GM12878 (cell line): ENCODE results near the gene RGP1. TPM values are rescaled to one million over a fixed set of nuclear protein-coding genes. Genes with fewer than 3 reads are reported as not detected.

Source experiments
- ATAC-seq: fragments of 200-7000 bp; cut with Tn5 transposase; 3 replicates; pipeline ENCODE4 v1.9.1; 2020; ENCODE audit warnings: mild to moderate bottlenecking, moderate library complexity
- BruUV-seq: library from RNA; stranded (reverse); fragments of 400-500 nt; replicated peaks from 2 replicates; lab custom pipeline; 2021; lab: Mats Ljungman, UMichigan
- CTCF ChIA-PET: fragments of 300-600 bp; sonication (Branson Sonifier 250); formaldehyde crosslinking; extraction: SDS; loops from one replicate; lab custom pipeline; 2021; ENCODE audit warnings: inconsistent platforms; lab: Yijun Ruan, JAX
- POLR2A ChIA-PET: fragments of 350-600 bp; formaldehyde crosslinking; extraction: SDS; loops from one replicate; lab custom pipeline; 2021; ENCODE audit warnings: inconsistent platforms; lab: Charles Lee
- RAD21 ChIA-PET: fragments of 300-600 bp; sonication (Branson Sonifier 250); formaldehyde crosslinking; loops from one replicate; lab custom pipeline; 2023; ENCODE audit warnings: antibody characterized with exemption; ENCODE audit not compliant: unreplicated experiment; lab: Charles Lee
- SMC1A ChIA-PET: fragments of 300-600 bp; sonication (Branson Sonifier 250); formaldehyde crosslinking; loops from one replicate; lab custom pipeline; 2023; ENCODE audit not compliant: unreplicated experiment, uncharacterized antibody; lab: Charles Lee
- DNase-seq: peaks from one replicate; pipeline ENCODE4 v3.0.0-alpha.2; 2011; ENCODE audit warnings: low read depth, low spot score
- FAIRE-seq: peaks from 3 replicates; lab custom pipeline; 2011; peaks lifted over from hg19 to GRCh38; lab: Jason Lieb, UNC
- H2AFZ ChIP-seq: 2 replicates; pipeline ENCODE4 v1.6.0; 2011; ENCODE audit warnings: low read depth, low read length, control low read depth; ENCODE audit not compliant: control insufficient read depth
- H3K27ac ChIP-seq: 2 replicates; pipeline ENCODE4 v1.5.1; 2011; ENCODE audit warnings: control low read depth; ENCODE audit not compliant: control insufficient read depth, insufficient read depth
- H3K27me3 ChIP-seq, 2 experiments: replicated peaks in 1 of 2; 2 replicates each; pipeline versions ENCODE4 v1.6.0 to v1.6.1; 2011; ENCODE audit warnings: low read length in 1 of 2; ENCODE audit not compliant: control insufficient read depth in 2 of 2, insufficient read depth in 2 of 2
- H3K36me3 ChIP-seq, 2 experiments: 2 replicates each; pipeline ENCODE4 v1.5.1; 2011; ENCODE audit warnings: low read length in 1 of 2; ENCODE audit not compliant: control insufficient read depth in 2 of 2, insufficient read depth in 2 of 2
- H3K4me1 ChIP-seq: 2 replicates; pipeline ENCODE4 v1.6.1; 2011; ENCODE audit warnings: mild to moderate bottlenecking, low read length, moderate library complexity, mixed read lengths; ENCODE audit not compliant: control insufficient read depth, insufficient read depth
- H3K4me2 ChIP-seq: 2 replicates; pipeline ENCODE4 v1.6.0; 2011; ENCODE audit warnings: control low read depth; ENCODE audit not compliant: control insufficient read depth, insufficient read depth
- H3K4me3 ChIP-seq: fragments of 200-600 bp; sonication (generic); 2 replicates; pipeline ENCODE4 v1.5.1; 2016
- H3K79me2 ChIP-seq: 2 replicates; pipeline ENCODE4 v1.6.0; 2011; ENCODE audit warnings: low read length; ENCODE audit not compliant: control insufficient read depth, insufficient read depth
- H3K9ac ChIP-seq: 2 replicates; pipeline ENCODE4 v1.8.0; 2011; ENCODE audit warnings: low read length, control low read depth, mixed read lengths; ENCODE audit not compliant: control insufficient read depth, insufficient read depth
- H3K9me3 ChIP-seq: replicated peaks from 3 replicates; pipeline ENCODE4 v1.5.1; 2011; ENCODE audit warnings: mild to moderate bottlenecking, low read length; ENCODE audit not compliant: control insufficient read depth, insufficient read depth
- H4K20me1 ChIP-seq: 2 replicates; pipeline ENCODE4 v1.6.0; 2011; ENCODE audit not compliant: control insufficient read depth, insufficient read depth
- CTCF ChIP-seq, 3 experiments: IDR thresholded peaks in 2 of 3; conservative IDR thresholded peaks in 1 of 3; 2 replicates each; pipeline ENCODE4 v1.5.1; 2011; ENCODE audit warnings: low read depth in 3 of 3, low read length in 3 of 3, mild to moderate bottlenecking in 3 of 3, control low read depth in 2 of 3, moderate library complexity in 2 of 3, inconsistent platforms in 1 of 3, mixed read lengths in 1 of 3; ENCODE audit not compliant: control insufficient read depth in 2 of 3, insufficient read depth in 1 of 3; ENCODE audit errors: extremely low read depth in 1 of 3
- CUX1 ChIP-seq: IDR thresholded peaks from 2 replicates; pipeline ENCODE4 v1.6.1; 2012; ENCODE audit warnings: improper control_type of control experiment, low read depth, low read length; ENCODE audit not compliant: insufficient replicate concordance
- EED ChIP-seq: sonication (generic); IDR thresholded peaks from 2 replicates; pipeline ENCODE4 v1.6.1; 2016; ENCODE audit warnings: antibody characterized with exemption, low read depth
- HDAC2 ChIP-seq: fragments of 200-600 bp; sonication (generic); IDR thresholded peaks from 2 replicates; pipeline ENCODE4 v1.6.1; 2017
- LARP7 ChIP-seq: fragments of 450-650 bp; IDR thresholded peaks from 2 replicates; pipeline ENCODE4 v1.6.1; 2017; ENCODE audit warnings: mild to moderate bottlenecking
- RAD21 ChIP-seq: IDR thresholded peaks from 2 replicates; pipeline ENCODE4 v1.6.1; 2011; ENCODE audit warnings: mild to moderate bottlenecking, low read depth, low read length, moderate library complexity; ENCODE audit not compliant: insufficient read depth
- RELB ChIP-seq: fragments of 450-650 bp; IDR thresholded peaks from 2 replicates; pipeline ENCODE4 v1.6.1; 2017; ENCODE audit warnings: low read depth, mild to moderate bottlenecking, moderate library complexity
- RFX5 ChIP-seq: IDR thresholded peaks from 2 replicates; pipeline ENCODE4 v1.6.1; 2011; ENCODE audit warnings: low read depth, low read length, improper control_type of control experiment
- RUNX3 ChIP-seq: IDR thresholded peaks from 2 replicates; pipeline ENCODE4 v1.6.1; 2012; ENCODE audit warnings: low read length, inconsistent platforms
- SMC3 ChIP-seq: IDR thresholded peaks from 2 replicates; pipeline ENCODE4 v1.6.1; 2011; ENCODE audit warnings: low read length, improper control_type of control experiment, borderline replicate concordance
- YY1 ChIP-seq: IDR thresholded peaks from 2 replicates; pipeline ENCODE4 v1.6.1; 2011; ENCODE audit warnings: low read depth, mild to moderate bottlenecking, low read length
- WGBS: methylation state at CpG from one replicate; pipeline ENCODE4 v1.1.6; 2016; ENCODE audit warnings: low lambda C conversion rate; ENCODE audit not compliant: insufficient replicate concordance, insufficient coverage; ENCODE audit errors: missing lambda C conversion rate; 5-methylcytosine and 5-hydroxymethylcytosine counted together
- in situ Hi-C: fragments of 300-500 bp; cut with MboI; formaldehyde crosslinking; loops from 9 replicates; pipeline ENCODE4 v1.14.3; 2018; ENCODE audit warnings: mixed read lengths
- intact Hi-C: fragments of 100-400 bp; cut with micrococcal nuclease; formaldehyde crosslinking; loops from one replicate; pipeline ENCODE4 v1.14.2; 2022; ENCODE audit not compliant: unreplicated experiment
- polyA plus RNA-seq, 11 experiments: library from polyadenylated mRNA; depleted of rRNA in 4 of 11; unstranded in 6 of 11; stranded (reverse) in 5 of 11; fragments of >200 nt; fragmentation: Nextera tagmentation in 4 of 11; fragmentation: Illumina TruSeq in 1 of 11; extraction: Ambion mirVana in 4 of 11; extraction: Trizol in 1 of 11; gene quantifications; 1 replicate in 1 of 11; 2 replicates in 10 of 11; pipeline versions ENCODE4 v1.2.1 to v1.2.3, GENCODE V29; 2011 to 2016; ENCODE audit warnings: inconsistent platforms in 2 of 11, missing spikeins in 2 of 11, low read depth in 1 of 11
- total RNA-seq, 4 experiments: library from RNA; depleted of rRNA in 3 of 4; stranded (reverse); fragments of >200 nt in 3 of 4; fragmentation: Illumina TruSeq in 1 of 4; extraction: Trizol in 1 of 4; gene quantifications; 2 replicates each; pipeline versions ENCODE4 v1.2.1 to v1.2.3, GENCODE V29; 2013 to 2021

RGP1 gene
- total and polyA plus RNA-seq, 10 of the 15 experiments (the other 5 are each of a cell fraction or from before 2014, with no cell fraction given): 0.44 to 14.9 (median 7.4) TPM

DNA sequence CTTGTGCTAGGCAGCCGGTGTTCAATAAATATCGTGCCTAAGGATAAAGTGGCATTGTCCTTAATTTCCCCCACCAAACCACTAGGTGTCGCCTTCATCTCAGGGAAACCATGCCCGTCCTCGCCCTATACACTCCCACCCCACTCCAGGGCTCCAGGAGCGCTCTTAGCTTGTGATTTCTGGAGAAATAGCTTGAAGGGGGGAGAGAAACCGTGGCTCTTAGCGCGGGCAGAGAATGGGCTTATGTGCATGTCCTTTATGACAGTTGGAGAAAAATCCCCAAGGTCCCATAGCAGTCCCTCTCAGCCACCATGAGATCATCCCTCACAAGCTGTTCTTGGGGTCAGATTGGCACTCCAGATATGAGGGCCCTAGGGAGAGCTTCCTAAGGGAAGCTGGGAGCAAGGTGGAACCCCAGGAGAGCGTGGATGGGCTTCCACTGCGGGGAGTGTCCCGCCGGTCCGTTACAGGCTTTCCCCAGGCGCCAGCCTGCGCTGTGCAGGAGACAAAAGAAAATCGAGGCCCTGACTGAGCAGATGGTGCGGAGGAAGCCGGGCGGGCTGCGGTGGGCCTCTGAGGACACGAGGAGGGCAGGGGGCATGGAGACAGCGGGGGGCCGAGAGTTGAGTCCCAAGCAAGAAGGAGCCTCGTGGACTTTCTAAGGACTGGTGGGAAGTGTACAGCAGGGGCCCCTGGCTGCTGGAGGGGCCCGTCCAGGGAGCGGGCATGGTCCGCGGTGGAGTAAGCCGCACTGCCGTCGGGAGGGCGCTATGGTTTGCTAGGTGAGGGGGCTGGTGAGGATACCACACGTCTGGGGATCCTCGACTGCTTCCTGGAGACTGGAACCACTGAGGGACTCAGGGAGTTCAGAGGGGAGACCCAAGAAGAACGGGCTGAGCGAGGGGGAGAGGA, 41.6 kb downstream of the RGP1 start:
- no peak overlapping the region for H3K4me3 ChIP-seq
- ChIA-PET SMC1A (interaction anchor here (0.6 to 3.1 kb wide), 15 partner anchors 12 to 144 kb away, joined by 3 to 26 read pairs (median 3); partner anchors contain the start of gene SPAG8), RAD21 (interaction anchor here (0.8 to 2.2 kb wide), 17 partner anchors 21 to 187 kb away, joined by 3 to 26 read pairs (median 5); partner anchors contain the start of genes CCDC107, RMRP and SPAG8), POLR2A (interaction anchor here (1.3 kb wide), 1 partner anchor 36 kb away, joined by 3 read pairs; no protein-coding TSS in a partner anchor), CTCF (interaction anchor here (0.6 to 5.1 kb wide), 46 partner anchors 8 to 850 kb away, joined by 3 to 101 read pairs (median 5); partner anchors contain the start of genes CCDC107, HINT2, RMRP and SPAG8)
- no peaks in the 10 kb centered on the region; the same call in 1 of the 2 replicates for H4K20me1 ChIP-seq
- no peak overlapping the region for H3K9ac ChIP-seq
- no peaks in the 10 kb centered on the region for H3K4me1 ChIP-seq
- ATAC-seq (peak; percentile 98), FAIRE-seq (peak; percentile 97), DNase-seq (no peak)
- WGBS: 64% methylated on average over 35 of the region's 37 CpGs
- no peak overlapping the region for H3K27ac ChIP-seq
- no peaks in the 10 kb centered on the region for H3K9me3 ChIP-seq
- no peak for TF ChIP-seq CUX1
- no peak for TF ChIP-seq RFX5
- TF ChIP-seq SMC3: peak; percentile 65
- TF ChIP-seq RELB: no peak
- TF ChIP-seq HDAC2: no peak
- 0 out of 2 replicates have a peak, but pooled peaks have one; percentile 44 for TF ChIP-seq YY1
- peak; percentile 84 to 94 (median 91) for TF ChIP-seq CTCF (IDR thresholded peaks at IDR 0.05 in 2 of 3, conservative IDR thresholded peaks at IDR 0.05 in 1 of 3; ENCODE audit: control insufficient read depth in 2 of 3, extremely low read depth in 1 of 3, insufficient read depth in 1 of 3, low read depth in 3 of 3, low read length in 3 of 3)
- peak; percentile 83 for TF ChIP-seq RAD21
- no peak for TF ChIP-seq LARP7
- peak; percentile 31; the same call in 1 of the 2 replicates for TF ChIP-seq RUNX3
- peak; percentile 19; the same call in 1 of the 2 replicates for TF ChIP-seq EED
- H2AFZ ChIP-seq: no peak overlapping the region
- H3K27me3 ChIP-seq: no peaks in the 10 kb centered on the region
- no TSS peak for BruUV-seq
- no peaks in the 10 kb centered on the region for H3K79me2 ChIP-seq
- H3K36me3 ChIP-seq: peaks cover 0 to 4% of the 10 kb centered on the region in 2 experiments; a peak in 3 of 4 replicates
- no peak overlapping the region for H3K4me2 ChIP-seq
- in situ Hi-C loops: no loop called here
- intact Hi-C loops: loop anchor here (1.0 to 2.0 kb wide), 3 partner anchors 24 to 92 kb away; partner anchors contain the start of gene HINT2
